Dermis microvascular lymphatic vessel endothelial cell (primary cell): ENCODE data around the gene RGS9. TPM values are rescaled to one million over a fixed set of nuclear protein-coding genes. Genes with fewer than 3 reads are reported as not detected.
"Not testable (repeated sequence)": the region's sequence is repeated elsewhere in the genome, so short reads cannot be mapped to it uniquely, and the experiment has no call there.

Source experiments
- DNase-seq, 2 donors: peaks; one replicate each; pipeline versions ENCODE4 v3.0.0 to v3.0.0-alpha.2; 2010; ENCODE audit warnings: low read depth in 2 of 2
- total RNA-seq: library from RNA; depleted of rRNA; stranded (reverse); fragments of >200 nt; gene quantifications from 2 replicates; pipeline ENCODE4 v1.2.1, GENCODE V29; 2014

RGS9 gene
- total RNA-seq, 1 donor from 2014 or later: 0.64 TPM

DNA sequence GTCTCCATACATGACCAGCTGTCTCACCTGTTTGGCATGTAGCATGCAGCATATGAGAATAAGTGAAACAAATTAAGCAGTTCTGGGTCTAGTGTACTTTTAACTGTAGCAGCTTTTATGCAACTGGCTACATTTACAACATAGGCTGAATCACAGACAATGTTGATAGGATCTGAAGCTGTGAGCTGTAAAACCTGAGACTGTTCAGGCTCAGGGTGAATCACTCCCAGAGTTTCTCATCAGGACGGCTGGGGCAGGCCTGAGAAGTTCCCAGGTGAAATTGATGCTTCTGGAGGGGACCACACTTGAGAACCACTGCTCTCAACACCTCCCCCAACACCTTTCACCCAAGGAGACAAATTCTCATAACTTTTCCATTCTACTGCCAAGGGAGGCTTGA is 70.3 kb downstream of the RGS9 start:
- DNase-seq: not testable (repeated sequence)

DNA sequence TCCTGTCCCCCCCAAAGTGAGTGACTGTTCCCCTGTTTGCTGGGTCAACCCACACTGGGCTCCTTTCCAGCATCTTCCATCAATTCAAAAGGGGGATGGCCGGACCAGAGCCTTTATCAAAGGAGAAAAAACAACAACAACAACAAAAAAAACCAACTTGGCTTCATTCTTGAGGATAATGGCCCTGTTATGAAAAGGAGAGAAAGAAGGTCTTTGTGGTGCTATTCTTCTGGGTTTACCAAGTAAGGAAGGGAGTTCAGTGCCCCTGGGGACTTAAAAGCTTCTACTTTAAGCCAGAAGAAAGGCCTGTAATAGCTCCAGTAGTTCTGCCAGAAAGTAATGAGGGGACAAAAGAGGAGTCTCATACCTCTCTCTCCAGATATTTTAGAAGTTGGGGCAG is 71.5 kb downstream of the RGS9 start:
- DNase-seq: no peak

DNA sequence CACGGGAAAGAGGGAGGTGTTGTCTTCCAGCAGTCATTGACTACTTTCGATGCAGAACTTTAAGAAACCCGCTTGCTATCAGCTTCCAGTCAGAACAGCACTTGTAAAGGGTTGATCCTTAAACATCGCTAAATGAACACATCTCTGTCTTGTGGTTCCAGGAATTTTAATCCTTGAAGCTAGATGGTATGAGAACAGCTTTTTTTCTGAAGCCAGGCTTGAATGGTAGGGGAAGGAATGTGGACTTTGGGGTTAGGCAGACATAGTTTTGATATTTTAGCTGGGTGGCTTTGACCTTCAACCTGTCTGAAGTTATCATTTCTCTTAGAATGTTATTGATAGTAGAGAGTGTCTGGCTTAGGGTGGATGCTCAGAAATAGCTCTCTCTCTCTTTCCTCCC is 81.1 kb downstream of the RGS9 start:
- no peak for DNase-seq

DNA sequence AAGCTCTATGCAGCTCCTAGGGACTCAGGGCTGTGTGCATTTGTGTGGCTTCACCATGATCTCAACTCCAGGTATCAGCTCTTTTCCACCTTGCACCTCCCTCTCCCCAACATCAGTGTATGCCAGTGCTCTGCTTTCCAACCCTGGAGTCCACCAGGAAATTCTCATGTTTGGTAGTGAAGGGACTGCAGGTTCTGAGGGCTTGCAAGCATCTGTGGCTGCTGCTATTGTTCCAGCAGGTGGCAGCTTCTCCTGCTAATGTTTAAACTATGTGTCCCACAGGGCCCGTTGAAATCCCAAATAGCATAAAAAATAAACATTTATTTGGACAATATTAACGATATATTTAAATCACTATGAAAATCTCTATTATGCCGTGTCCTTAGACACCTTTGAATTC is 82.0 kb downstream of the RGS9 start:
- peak in 1 of 2 donors; percentile 6 for DNase-seq

DNA sequence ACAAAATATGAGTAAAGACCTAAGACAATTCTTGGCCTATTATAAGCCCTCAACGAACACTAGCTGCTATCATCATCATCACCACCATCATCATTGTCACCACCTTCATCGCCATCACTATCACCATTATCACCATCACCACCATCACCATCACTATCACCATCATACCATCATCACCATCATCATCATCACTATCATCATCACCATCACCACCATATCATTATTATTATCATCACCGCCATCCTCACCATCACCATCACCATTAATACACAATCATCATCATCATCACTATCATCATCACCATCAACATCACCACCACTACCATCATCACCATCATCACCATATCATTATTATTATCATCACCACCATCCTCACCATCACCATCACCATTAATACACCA is 82.5 kb downstream of the RGS9 start:
- DNase-seq: no peak

DNA sequence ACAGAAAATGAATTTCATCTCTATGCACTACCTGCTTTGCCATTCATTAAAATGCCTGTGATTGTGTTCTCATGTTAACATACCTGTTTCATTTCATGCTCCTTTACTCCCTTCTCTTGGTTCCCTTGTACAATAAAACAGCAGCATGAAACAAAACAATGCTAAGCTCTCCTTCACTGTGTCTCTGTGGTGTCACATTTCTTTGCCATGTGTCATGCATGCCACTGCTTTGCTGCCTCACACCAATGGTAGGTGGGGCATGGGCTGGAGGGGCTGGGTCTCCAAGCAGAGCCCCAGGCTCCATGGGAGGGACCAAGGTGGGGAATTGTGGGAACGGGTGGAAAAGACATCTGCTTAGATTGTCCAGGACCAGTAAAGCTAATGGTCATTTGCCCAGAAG is 83.6 kb downstream of the RGS9 start:
- no peak for DNase-seq

DNA sequence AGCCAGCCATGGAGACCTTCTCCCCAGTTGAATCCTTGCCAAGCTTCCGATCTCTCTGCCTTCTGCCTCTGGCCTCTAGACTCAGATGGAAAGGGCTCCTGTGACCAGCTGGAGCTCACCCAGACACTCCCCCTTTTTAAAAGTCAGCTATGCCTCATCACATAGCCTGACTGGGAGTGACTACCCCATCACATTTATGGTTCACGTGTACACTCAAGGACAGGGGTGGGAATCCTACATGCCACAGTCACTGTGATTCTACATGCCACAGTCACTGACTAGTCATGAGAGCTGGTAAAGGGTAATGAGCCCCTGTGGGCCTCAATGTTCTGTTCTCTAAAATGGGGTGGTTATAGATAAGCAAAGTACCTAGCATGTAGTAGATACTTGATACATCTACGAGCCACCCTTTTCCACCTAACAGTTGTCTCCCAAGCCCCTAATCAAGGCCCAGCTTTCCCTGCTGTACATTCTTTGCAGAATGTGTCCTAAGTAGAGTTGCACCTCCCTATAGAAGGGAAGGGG is 85.1 kb downstream of the RGS9 start:
- DNase-seq: no peak

DNA sequence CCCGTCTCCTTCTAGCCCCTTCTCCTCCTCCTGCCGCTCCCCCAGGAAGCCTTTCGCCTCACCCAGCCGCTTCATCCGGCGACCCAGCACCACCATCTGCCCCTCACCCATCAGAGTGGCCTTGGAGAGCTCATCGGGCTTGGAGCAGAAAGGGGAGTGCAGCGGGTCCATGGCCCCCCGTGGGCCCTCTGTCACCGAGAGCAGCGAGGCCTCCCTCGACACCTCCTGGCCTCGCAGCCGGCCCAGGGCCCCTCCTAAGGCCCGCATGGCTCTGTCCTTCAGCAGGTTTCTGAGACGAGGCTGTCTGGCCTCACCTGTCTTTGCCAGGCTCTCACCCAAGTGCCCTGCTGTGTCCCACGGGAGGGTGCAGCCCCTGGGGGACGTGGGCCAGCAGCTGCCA is 87.9 kb downstream of the RGS9 start:
- no peak for DNase-seq

DNA sequence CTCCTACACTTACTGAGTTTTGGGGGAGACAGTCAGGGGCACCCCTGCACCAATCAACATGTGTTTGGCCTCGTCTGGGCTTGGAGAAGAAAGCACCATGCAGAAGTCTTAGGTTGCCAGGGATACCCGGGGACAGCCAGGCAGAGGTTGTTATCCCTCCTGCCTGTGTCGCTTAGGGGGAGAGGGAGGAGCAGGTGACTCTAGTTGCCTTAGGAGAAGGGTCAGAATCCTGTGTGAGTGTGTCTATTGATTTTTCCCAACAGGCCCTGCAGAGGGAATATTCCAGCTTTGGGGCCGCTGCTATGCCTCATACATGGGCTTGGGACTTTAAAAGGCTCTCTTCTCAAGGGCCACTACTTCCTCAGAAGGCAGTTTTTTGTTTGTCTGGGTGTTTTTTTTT is 89.1 kb downstream of the RGS9 start:
- no peak for DNase-seq

DNA sequence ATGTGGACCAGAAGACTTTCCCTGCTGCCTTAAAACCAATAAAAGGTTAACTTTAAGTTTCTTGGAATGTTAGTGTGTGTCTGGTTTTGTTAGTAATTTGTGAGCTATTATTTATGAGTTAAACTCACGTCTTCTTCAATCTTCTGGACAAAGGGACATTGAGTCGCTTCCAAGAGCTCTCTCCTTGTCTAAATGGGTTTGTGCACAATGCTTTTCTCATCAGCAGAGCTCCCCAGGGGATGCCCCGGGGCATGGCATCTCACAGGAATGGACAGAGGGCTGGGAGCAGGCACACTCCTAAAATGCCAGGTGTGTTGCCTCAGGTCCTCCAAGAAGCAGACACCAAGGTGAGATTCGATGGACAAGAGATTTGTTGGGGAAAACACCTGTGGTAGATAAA is 90.5 kb downstream of the RGS9 start:
- no peak for DNase-seq

DNA sequence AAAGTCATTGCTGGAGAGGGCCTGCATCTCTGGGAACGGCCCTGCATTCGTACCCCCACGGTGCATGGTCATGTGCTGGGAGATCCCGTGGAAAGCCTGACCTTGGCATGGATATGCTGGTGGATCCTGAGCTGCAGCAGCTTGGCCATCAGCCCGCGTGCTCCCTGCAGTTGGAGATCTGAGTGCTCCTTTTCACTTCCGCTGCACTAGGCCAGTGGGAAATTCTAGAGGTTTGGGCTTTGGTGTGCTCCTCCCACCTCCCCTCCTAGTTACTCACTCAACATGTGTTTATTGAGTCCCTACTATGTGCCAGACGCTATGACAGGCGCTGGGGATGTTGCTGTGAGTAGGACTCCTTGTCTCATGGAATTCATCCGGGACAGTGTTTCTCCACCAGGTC is 91.1 kb downstream of the RGS9 start:
- DNase-seq: no peak

DNA sequence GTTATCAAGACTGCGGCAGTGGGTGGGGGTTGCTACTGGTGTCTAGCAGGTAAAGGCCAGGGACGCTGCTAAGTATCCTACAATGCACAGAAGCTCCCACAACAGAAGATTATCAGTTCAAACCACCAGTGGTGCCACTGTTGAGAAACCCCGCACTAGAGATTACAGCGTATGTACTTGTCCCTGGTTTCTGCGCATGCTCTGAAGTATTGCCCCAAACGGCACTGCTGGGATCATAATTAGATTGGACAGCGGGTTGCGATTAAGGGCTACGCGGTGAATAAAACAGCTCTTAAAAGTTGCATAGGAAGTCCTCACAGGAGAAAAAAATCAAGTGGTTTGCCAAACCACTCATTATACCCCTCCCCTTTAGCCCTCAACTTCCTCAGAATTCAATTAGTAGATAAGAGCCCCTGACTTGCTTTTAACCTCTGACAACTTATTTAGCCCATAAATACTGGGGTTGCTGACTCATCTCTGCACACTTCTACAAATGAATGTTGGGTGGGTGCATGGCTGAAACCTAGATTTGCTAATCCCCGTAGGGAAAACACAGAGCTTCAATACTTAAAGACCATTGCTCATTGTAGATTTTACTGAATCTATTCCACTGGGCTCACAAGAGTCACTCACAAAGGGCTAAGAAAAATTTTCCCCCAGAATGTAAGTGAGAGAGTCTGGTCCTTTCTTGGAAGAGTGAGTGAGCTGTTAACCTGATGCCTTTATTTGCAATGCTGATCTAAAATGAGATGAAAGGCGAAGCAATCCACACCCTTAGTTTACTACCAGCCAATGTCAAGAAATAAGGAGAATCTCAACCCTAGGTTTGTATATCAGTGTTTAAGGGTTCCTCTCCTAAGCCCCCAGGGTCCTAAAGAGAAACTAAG is 91.8 kb downstream of the RGS9 start:
- peak in 1 of 2 donors; percentile 34 for DNase-seq

DNA sequence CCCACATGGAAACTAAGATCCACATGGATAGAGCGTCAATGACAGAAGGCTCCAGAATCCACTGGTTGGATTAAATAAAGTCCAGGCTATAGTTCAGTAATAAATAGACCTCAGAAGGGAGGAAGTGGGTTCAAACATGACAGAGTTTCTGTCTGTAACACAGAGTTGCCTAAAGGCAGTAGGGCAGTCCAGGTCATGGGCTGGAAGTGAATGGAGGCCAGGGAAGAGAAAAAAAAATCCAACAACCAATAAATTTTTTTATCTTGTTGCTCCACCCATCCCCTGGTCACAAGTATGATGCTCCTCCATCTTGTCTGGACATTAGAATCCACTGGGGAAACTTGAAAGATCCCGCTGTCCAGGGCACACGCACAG is 92.4 kb downstream of the RGS9 start:
- no peak for DNase-seq

DNA sequence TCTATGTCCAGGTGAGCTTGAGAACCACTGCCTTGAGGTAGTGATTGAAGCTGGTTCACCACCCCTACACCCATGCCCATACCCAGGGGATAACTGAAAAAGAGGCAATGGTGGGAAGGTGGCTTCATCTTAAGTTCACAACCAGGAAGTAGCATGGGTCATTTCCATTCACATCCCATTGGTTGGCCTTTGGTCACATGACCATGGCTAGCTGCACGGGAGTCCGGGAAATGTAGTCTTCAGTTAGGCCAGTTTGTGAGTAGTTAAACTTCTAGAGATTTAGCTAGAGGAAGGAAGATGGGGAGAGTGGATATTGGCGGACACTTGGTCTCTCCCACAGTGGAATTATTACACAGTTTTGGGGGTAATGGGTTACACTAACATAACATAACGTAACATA is 92.9 kb downstream of the RGS9 start:
- no peak for DNase-seq

DNA sequence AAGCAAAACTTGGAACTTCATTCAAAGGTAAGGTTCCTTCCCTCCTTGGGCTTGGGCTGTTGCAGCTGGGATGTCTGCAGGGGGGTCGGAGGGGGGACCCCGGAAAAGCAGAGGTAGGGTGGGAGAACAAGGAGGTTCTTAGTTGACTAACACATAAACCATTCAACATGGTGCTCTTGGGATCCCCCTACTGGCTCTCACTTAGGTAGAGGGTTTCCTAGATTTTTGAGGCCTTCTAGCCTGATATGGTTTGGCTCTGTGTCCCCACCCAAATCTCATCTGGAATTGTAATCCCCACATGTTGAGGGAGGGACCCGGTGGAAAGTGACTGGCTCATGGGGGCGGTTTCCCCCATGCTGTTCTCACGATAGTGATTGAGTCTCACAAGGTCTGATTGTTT is 93.9 kb downstream of the RGS9 start:
- DNase-seq: no peak

DNA sequence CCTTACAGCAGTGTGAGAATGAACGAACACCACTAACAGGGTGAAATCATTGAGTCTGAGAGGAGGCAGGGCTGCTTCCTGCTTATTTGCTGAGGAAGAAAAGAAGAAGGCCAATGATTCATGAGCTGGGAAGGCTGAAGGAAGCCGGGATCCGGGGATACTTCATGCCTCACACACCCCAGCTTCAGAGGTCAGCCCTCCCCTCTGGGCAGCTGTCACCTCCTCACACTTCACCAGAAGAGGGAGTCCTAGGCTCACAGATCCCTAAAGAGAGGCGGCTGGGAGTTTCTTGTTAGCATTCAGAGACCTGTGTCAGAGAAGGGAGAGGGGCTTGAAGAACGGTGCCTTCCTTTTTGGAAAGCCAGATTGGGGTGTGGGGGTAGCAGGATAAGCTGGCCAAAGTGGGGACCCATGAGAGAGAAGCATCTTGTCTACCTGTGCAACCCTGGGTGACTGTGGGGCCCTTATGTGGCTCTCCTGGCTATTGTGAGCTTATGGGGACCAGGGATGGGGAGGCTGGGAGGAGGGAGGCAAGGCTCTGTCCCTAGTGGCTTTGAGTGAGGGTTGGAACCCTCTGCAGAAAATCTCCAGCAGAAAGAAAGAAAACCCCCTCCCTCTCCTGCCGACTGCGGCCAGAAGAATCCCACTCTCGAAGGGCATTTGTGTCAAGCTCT is 94.6 kb downstream of the RGS9 start:
- peak; percentile 52 to 77 for DNase-seq

DNA sequence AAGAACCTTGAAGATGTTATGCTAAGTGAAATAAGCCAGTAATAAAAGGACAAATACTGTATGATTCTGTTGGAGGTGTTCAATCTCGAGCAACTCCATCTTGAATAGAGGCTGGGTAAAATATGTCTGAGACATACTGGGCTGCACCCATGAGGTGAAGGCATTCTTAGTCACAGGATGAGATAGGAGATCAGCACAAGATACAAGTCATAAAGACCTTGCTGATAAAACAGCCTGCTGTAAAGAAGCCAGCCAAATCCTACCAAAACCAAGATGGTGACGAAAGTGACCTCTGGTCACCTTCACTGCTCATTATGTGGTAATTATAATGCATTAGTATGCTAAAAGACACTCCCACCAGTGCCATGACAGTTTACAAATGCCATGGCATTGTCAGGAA is 98.1 kb downstream of the RGS9 start:
- no peak for DNase-seq

DNA sequence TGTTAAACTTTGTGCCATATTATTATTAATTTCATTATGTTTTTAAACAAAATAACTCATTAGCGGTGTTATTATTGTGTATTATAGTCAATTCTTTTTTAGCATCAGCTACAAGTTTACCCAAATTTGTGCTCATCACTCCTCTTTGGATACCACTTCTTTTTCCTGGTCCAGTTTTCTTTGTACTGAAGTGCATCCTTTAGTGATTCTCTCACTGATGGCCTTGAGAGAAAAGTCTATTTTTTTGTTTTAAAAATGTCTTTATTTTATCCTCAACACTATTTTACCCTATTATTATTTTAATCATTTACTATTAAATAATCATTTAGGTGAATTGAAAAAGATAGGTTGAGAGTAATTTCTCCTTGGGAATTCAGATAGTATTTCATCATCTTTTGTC is 99.2 kb downstream of the RGS9 start:
- no peak for DNase-seq

DNA sequence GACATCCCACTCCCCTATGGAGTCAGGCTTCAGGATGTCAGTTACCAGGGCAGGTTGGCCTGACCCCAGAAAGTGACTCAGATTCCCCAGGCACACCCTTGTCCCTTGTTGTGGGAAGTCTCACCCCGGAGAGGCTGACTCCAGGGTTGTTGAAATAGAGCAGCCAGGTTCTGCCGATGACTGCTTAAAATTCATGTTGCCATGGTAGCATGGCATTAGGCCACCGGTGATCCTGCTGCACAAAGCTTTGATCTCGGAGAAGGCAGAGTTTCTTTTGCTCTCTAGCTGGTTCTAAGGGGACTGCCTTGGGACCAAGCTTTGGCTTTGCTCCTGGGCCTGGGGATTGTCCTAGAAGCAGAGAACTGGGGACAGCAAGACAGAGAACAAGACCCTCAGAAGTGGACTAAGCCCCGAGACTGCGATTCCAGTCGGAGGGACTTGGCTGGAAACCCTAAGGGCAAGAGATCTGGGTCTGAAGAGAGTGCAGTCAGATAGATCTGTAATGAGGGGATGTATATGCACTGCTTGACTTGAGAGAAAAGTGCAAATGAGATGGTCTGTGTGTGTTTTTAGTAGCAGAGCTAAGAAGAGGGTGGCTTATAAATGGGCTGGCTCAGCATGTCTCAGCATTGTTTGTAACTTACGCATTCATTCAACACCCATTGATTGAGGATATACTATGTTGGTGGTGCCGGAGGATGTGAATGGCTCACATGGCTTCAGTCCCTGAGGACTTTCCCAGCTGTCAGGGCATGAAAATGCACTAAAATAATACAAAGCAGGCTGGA is 106.9 kb downstream of the RGS9 start:
- DNase-seq: peak; percentile 27 to 51

DNA sequence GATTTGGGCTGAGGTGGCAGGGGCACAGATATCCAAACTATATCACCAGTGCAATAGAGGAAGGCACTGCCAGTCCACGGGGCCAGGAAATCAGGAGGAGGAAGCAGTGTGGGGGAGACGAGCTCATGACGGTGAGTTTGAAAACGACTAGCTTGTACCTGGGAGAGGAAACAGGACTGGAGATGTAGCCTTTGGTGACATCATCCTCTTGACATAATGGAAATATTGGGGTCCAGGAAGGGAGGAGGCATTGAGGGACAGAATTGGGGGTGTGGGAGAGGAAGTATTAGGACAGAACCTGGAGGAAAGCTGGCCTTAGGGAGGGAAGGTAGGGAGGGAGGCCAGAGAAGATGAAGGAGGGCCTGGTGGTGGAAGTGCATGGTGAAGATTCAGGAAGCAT is 109.1 kb downstream of the RGS9 start:
- no peak for DNase-seq

DNA sequence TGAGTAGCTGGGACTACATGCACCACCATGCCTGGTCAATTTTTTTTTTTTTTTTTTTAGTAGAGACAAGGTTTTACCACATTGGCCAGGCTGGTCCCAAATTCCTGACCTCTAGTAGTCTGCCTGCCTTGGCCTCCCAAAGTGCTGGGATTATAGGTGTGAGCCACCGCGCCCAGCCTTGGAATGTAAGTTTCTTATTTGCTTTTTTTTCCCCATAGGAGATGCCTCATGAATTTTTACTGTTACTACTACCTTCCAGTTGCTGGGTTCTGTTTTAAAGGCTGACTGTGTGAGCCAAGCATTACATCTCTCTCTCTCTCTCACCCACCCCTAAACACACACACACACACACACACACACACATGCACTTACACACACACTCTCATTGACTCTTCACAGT is 112.6 kb downstream of the RGS9 start:
- no peak for DNase-seq

DNA sequence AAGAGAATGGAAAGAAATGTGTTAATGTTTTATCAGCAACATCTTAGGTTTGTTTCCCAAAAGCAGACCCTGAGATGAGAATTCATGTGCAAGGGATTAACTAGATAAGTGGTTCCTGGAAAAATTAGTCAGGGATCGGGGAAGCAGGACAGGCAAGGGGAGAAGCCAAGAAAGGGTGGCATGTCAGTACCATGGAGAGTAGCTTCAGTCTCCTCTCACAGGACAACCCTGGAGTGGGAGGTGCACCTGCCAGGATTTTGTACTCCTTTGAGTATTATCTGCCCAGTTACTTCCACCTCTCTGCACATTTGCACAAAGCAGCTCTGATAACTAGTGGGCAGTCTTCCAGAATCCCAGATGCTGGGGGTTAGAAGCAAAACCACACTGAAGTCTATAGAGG is 117.0 kb downstream of the RGS9 start:
- peak in 1 of 2 donors; percentile 34 for DNase-seq
